Keratinocyte (primary cell): ENCODE data around the gene DAO. TPM values are rescaled to one million over a fixed set of nuclear protein-coding genes. Genes with fewer than 3 reads are reported as not detected.

ENCODE experiments used
- DNase-seq: peaks from one replicate; pipeline ENCODE4 v3.0.0-alpha.2; 2011; ENCODE audit warnings: low read depth, missing footprints, low spot score
- FAIRE-seq: peaks from 2 replicates; lab custom pipeline; 2011; peaks lifted over from hg19 to GRCh38; lab: Jason Lieb, UNC
- H2AFZ ChIP-seq: 2 replicates; pipeline ENCODE4 v1.6.0; 2012; ENCODE audit warnings: low read length, control low read depth, inconsistent platforms; ENCODE audit not compliant: control insufficient read depth
- H3K27ac ChIP-seq: 2 replicates; pipeline ENCODE4 v1.5.1; 2011; ENCODE audit warnings: low read length; ENCODE audit not compliant: control insufficient read depth, insufficient read depth
- H3K27me3 ChIP-seq: 3 replicates; pipeline ENCODE4 v1.6.0; 2011; ENCODE audit warnings: low read length; ENCODE audit not compliant: control insufficient read depth, insufficient read depth; ENCODE audit errors: extremely low read depth
- H3K36me3 ChIP-seq, 2 experiments: 2 replicates in 1 of 2; 3 replicates in 1 of 2; pipeline ENCODE4 v1.5.1; 2011; ENCODE audit warnings: low read length in 2 of 2, mild to moderate bottlenecking in 1 of 2; ENCODE audit not compliant: control insufficient read depth in 2 of 2, insufficient read depth in 2 of 2; ENCODE audit errors: extremely low read depth in 1 of 2
- H3K4me1 ChIP-seq: 3 replicates; pipeline ENCODE4 v1.5.1; 2011; ENCODE audit warnings: low read length; ENCODE audit not compliant: control insufficient read depth, insufficient read depth; ENCODE audit errors: extremely low read depth
- H3K4me2 ChIP-seq: 3 replicates; pipeline ENCODE4 v1.6.0; 2011; ENCODE audit warnings: low read depth, low read length; ENCODE audit not compliant: control insufficient read depth, insufficient read depth; ENCODE audit errors: extremely low read depth
- H3K4me3 ChIP-seq, 3 experiments: fragments of 200-600 bp in 1 of 3; sonication (generic) in 1 of 3; 2 replicates in 2 of 3; 3 replicates in 1 of 3; pipeline ENCODE4 v1.5.1; 2011 to 2016; ENCODE audit warnings: low read length in 3 of 3, mild to moderate bottlenecking in 3 of 3, control low read depth in 2 of 3, inconsistent platforms in 1 of 3, low read depth in 1 of 3, mixed read lengths in 1 of 3, mixed run types in 1 of 3, moderate library complexity in 1 of 3; ENCODE audit not compliant: control insufficient read depth in 2 of 3, insufficient read depth in 2 of 3; ENCODE audit errors: extremely low read depth in 1 of 3
- H3K79me2 ChIP-seq: 2 replicates; pipeline ENCODE4 v1.6.0; 2012; ENCODE audit warnings: low read length; ENCODE audit not compliant: control insufficient read depth, insufficient read depth
- H3K9ac ChIP-seq: 3 replicates; pipeline ENCODE4 v1.6.0; 2011; ENCODE audit warnings: low read length; ENCODE audit not compliant: control insufficient read depth, insufficient read depth; ENCODE audit errors: extremely low read depth
- H3K9me1 ChIP-seq: 3 replicates; pipeline ENCODE4 v1.6.0; 2011; ENCODE audit warnings: low read length; ENCODE audit not compliant: control insufficient read depth, insufficient read depth; ENCODE audit errors: extremely low read depth
- H3K9me3 ChIP-seq: 2 replicates; pipeline ENCODE4 v1.5.1; 2012; ENCODE audit warnings: low read depth, low read length; ENCODE audit not compliant: control insufficient read depth
- H4K20me1 ChIP-seq: 3 replicates; pipeline ENCODE4 v1.6.0; 2011; ENCODE audit warnings: low read length; ENCODE audit not compliant: control insufficient read depth, insufficient read depth; ENCODE audit errors: extremely low read depth
- CTCF ChIP-seq, 3 experiments: IDR thresholded peaks in 1 of 3; conservative IDR thresholded peaks in 1 of 3; optimal IDR thresholded peaks in 1 of 3; 2 replicates in 2 of 3; 3 replicates in 1 of 3; pipeline versions ENCODE3 to v1.5.1; 2011; ENCODE audit warnings: low read length in 3 of 3, mild to moderate bottlenecking in 3 of 3, moderate library complexity in 2 of 3, control low read depth in 1 of 3, inconsistent platforms in 1 of 3; ENCODE audit not compliant: insufficient read depth in 2 of 3; ENCODE audit errors: extremely low read depth in 1 of 3
- EZH2 ChIP-seq: IDR thresholded peaks from one replicate; pipeline ENCODE4 v1.6.1; 2012; ENCODE audit warnings: inconsistent platforms, mild to moderate bottlenecking, low read length, moderate library complexity
- dilution Hi-C: fragments of 300-500 bp; cut with MboI; formaldehyde crosslinking; loops from one replicate; pipeline ENCODE4 v1.7.0; 2020; ENCODE audit warnings: low sequenced_read_pairs; ENCODE audit not compliant: extremely low pct_ligation_motif_present
- polyA plus RNA-seq, 5 experiments: library from polyadenylated mRNA; depleted of rRNA in 3 of 5; stranded (reverse) in 3 of 5; stranded (forward) in 1 of 5; unstranded in 1 of 5; fragments of >200 nt; gene quantifications; 1 replicate in 1 of 5; 2 replicates in 3 of 5; 3 replicates in 1 of 5; pipeline versions ENCODE4 v1.2.1 to v1.2.3, GENCODE V29; 2011 to 2012; ENCODE audit warnings: missing spikeins in 2 of 5, low read depth in 1 of 5, low replicate concordance in 1 of 5

DAO gene
- polyA plus RNA-seq, 1 donor (not counting 4 experiments of a cell fraction or from before 2014, with no cell fraction given) = not detected

GRCh38 chr12:108921946-108922345, 42.1 kb downstream of the DAO start:
- Histone ChIP-seq H3K27me3 (no peaks in the 10 kb centered on the region), H3K27ac (no peak overlapping the region), H3K9me1 (no peaks in the 10 kb centered on the region), H3K4me3 (no peak overlapping the region), H3K4me2 (no peak overlapping the region), H3K9me3 (no peaks in the 10 kb centered on the region), H2AFZ (no peak overlapping the region), H3K79me2 (no peaks in the 10 kb centered on the region), H3K36me3 (no peaks in the 10 kb centered on the region), H3K9ac (no peak overlapping the region), H3K4me1 (no peaks in the 10 kb centered on the region), H4K20me1 (no peaks in the 10 kb centered on the region)
- DNase-seq (no peak), FAIRE-seq (no peak)
- TF ChIP-seq CTCF (optimal IDR thresholded peaks at IDR 0.05 in 1 of 3, IDR thresholded peaks at IDR 0.05 in 1 of 3, conservative IDR thresholded peaks at IDR 0.05 in 1 of 3; ENCODE audit: extremely low read depth in 1 of 3, insufficient read depth in 2 of 3, low read length in 3 of 3) = no peak
- no peak for TF ChIP-seq EZH2
- dilution Hi-C loops = no loop called here

GRCh38 chr12:108922918-108923317, 43.0 kb downstream of the DAO start:
- Histone ChIP-seq H4K20me1 (no peaks in the 10 kb centered on the region), H3K27me3 (no peaks in the 10 kb centered on the region), H2AFZ (no peak overlapping the region), H3K4me2 (no peak overlapping the region), H3K4me3 (no peak overlapping the region), H3K27ac (no peak overlapping the region), H3K9me3 (no peaks in the 10 kb centered on the region), H3K9me1 (no peaks in the 10 kb centered on the region), H3K9ac (no peak overlapping the region), H3K36me3 (no peaks in the 10 kb centered on the region), H3K79me2 (no peaks in the 10 kb centered on the region), H3K4me1 (no peaks in the 10 kb centered on the region)
- no peak for TF ChIP-seq CTCF (optimal IDR thresholded peaks at IDR 0.05 in 1 of 3, IDR thresholded peaks at IDR 0.05 in 1 of 3, conservative IDR thresholded peaks at IDR 0.05 in 1 of 3; ENCODE audit: extremely low read depth in 1 of 3, insufficient read depth in 2 of 3, low read length in 3 of 3)
- FAIRE-seq (no peak), DNase-seq (no peak)
- dilution Hi-C loops = no loop called here
